Esophagus squamous epithelium (tissue), 5 donors: ENCODE results near the gene NME9. TPM values are rescaled to one million over a fixed set of nuclear protein-coding genes. Genes with fewer than 3 reads are reported as not detected.
"Not testable (repeated sequence)": the region's sequence is repeated elsewhere in the genome, so short reads cannot be mapped to it uniquely, and the experiment has no call there.

Experiments
- DNase-seq: peaks from one replicate; lab custom pipeline; 2025; lab: John Stamatoyannopoulos, UW
- H3K27ac ChIP-seq, 4 donors: fragments of 200-600 bp; sonication (generic); one replicate each; pipeline ENCODE4 v1.5.1; 2016 to 2019; ENCODE audit warnings: mild to moderate bottlenecking in 1 of 4
- H3K27me3 ChIP-seq, 4 donors: fragments of 200-600 bp; sonication (generic); 1 replicate in 3 of 4; 2 replicates in 1 of 4; pipeline versions ENCODE4 v1.5.1 to v1.6.0; 2017 to 2021; ENCODE audit warnings: antibody characterized with exemption in 1 of 4
- H3K36me3 ChIP-seq, 3 donors: fragments of 200-600 bp; sonication (generic); one replicate each; pipeline ENCODE4 v1.5.1; 2016 to 2019
- H3K4me1 ChIP-seq, 3 donors: fragments of 200-600 bp; sonication (generic); one replicate each; pipeline ENCODE4 v1.5.1; 2017 to 2019
- H3K4me3 ChIP-seq, 4 donors: fragments of 200-600 bp; sonication (generic); 1 replicate in 3 of 4; 2 replicates in 1 of 4; pipeline ENCODE4 v1.5.1; 2016 to 2019; ENCODE audit warnings: mild to moderate bottlenecking in 2 of 4, moderate library complexity in 1 of 4
- H3K9me3 ChIP-seq, 3 donors: fragments of 200-600 bp; sonication (generic); one replicate each; pipeline ENCODE4 v1.5.1; 2016 to 2019
- POLR2A ChIP-seq, 4 donors: fragments of 450-650 bp; IDR thresholded peaks; one replicate each; pipeline ENCODE4 v1.6.1; 2017; ENCODE audit warnings: antibody characterized with exemption in 4 of 4, mild to moderate bottlenecking in 4 of 4, moderate library complexity in 3 of 4
- WGBS, 2 donors: methylation state at CpG; one replicate each; pipeline ENCODE4 v1.1.5; 2018; 5-methylcytosine and 5-hydroxymethylcytosine counted together
- intact Hi-C: fragments of 100-400 bp; cut with DNase I; formaldehyde crosslinking; loops from one replicate; pipeline ENCODE4 v1.15.0; 2022
- total RNA-seq, 4 donors: library from RNA; depleted of rRNA; stranded (reverse); fragments of >200 nt; gene quantifications; one replicate each; pipeline ENCODE4 v1.1.0, GENCODE V29; 2016
- TF ChIP-seq, protein P1 (sequence below), 6 experiments: fragments of 450-650 bp in 4 of 6; fragments of 200-600 bp in 2 of 6; sonication (generic) in 2 of 6; IDR thresholded peaks; one replicate each; pipeline ENCODE4 v1.5.1; 2016 to 2019; ENCODE audit warnings: antibody characterized with exemption in 6 of 6, mild to moderate bottlenecking in 4 of 6, moderate library complexity in 4 of 6
- donor health status: DM: yes; HTN: yes; CAD: no.

The NME9 gene, protein sequence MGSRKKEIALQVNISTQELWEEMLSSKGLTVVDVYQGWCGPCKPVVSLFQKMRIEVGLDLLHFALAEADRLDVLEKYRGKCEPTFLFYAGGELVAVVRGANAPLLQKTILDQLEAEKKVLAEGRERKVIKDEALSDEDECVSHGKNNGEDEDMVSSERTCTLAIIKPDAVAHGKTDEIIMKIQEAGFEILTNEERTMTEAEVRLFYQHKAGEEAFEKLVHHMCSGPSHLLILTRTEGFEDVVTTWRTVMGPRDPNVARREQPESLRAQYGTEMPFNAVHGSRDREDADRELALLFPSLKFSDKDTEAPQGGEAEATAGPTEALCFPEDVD
- 1 to 10 TPM in 1 of 4 donors, not detected in 3; 1.3 TPM for total RNA-seq

DNA sequence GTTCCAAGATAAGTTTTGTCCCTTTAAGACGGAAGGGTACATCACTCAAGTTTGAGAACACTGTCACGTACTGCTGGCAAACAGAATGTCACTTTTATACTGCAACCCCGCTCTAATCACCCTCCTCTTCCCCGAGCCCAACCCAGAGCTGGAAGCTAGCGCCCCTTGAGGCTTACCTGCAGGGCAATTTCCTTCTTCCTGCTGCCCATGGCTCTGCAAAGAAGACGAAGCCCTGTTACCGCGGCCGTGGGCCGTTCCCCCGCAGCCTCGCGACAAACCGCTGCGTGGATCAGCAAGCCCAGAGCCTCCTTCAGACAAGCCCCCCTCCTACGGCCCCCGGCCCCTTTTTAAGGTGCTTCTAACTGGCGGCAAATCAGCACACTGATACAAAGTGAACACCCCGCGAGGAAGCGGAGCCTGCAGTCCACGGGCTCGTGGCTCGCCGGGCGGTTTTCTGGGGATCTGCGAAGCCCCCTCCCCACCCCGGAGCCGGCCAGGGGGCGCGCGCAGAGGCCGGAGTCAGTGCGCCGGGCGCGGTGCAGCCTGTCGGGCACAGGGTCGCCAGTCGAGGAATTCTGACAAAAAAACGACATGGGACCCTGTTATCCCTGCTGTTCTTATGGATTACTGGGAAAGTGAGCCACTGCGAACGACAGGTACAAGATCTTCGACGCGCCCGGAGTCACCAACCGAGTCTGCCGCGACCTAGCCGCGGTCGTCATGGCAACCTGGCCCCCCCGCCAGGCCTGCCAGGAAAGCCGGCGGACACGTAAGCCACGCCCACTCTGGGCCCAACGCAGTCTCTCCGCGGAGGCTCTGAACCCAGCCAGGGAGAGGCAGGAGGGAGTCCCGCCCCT lies at the start of gene NME9:
NME9 (minus strand) TSS at position 725 of the 857 bp plus-strand sequence; CDS start at position 209, 516 bp downstream.
- intact Hi-C loops = no loop called here
- WGBS, 2 donors = 0% methylated on average over 20 to 22 of the region's 62 CpGs
- peaks cover 10 to 35% (median 13%) of the 10 kb centered on the region in 3 donors for H3K4me1 ChIP-seq
- H3K9me3 ChIP-seq = no peaks in the 10 kb centered on the region
- TF ChIP-seq, protein P1, sequence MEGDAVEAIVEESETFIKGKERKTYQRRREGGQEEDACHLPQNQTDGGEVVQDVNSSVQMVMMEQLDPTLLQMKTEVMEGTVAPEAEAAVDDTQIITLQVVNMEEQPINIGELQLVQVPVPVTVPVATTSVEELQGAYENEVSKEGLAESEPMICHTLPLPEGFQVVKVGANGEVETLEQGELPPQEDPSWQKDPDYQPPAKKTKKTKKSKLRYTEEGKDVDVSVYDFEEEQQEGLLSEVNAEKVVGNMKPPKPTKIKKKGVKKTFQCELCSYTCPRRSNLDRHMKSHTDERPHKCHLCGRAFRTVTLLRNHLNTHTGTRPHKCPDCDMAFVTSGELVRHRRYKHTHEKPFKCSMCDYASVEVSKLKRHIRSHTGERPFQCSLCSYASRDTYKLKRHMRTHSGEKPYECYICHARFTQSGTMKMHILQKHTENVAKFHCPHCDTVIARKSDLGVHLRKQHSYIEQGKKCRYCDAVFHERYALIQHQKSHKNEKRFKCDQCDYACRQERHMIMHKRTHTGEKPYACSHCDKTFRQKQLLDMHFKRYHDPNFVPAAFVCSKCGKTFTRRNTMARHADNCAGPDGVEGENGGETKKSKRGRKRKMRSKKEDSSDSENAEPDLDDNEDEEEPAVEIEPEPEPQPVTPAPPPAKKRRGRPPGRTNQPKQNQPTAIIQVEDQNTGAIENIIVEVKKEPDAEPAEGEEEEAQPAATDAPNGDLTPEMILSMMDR (IDR thresholded peaks at IDR 0.05) = peak in 5 of 6 experiments; percentile 11 to 49 (median 33)
- TF ChIP-seq POLR2A (IDR thresholded peaks at IDR 0.05) = no peak
- H3K27me3 ChIP-seq = no peaks in the 10 kb centered on the region
- peak within 1 kb of the TSS; percentile 36 to 88 (median 59) for H3K4me3 ChIP-seq
- peak within 1 kb of the TSS in 3 of 4 donors; percentile 57 to 60 (median 59) for H3K27ac ChIP-seq
- DNase-seq = peak; percentile 27
- no peaks in the 10 kb centered on the region for H3K36me3 ChIP-seq

DNA sequence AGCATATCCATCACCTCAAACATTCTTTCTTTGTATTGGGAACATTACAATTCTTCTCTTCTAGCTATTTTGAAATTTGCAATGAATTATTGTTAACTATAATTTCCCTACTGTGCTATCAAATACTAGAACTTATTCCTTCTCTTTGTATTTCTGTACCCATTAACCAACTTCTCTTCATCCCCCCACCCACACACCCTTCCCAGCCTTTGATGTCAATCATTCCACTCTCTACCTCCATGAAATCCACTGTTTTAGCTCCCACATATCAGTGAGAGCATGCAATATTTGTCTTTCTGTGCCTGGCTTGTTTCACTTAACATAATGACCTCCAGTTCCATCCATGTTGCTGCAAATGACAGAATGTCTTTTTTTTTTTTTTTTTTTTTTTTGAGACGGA lies 49.3 kb upstream of the NME9 start:
- WGBS, 2 donors = 86 to 100% methylated on average over 1 of the region's 1 CpG
- Histone ChIP-seq H3K36me3 (no peaks in the 10 kb centered on the region), H3K4me3 (no peak overlapping the region), H3K27ac (no peak overlapping the region), H3K27me3 (no peaks in the 10 kb centered on the region), H3K9me3 (no peaks in the 10 kb centered on the region), H3K4me1 (peaks cover 13 to 23% (median 18%) of the 10 kb centered on the region in 3 donors)
- TF ChIP-seq, protein P1 (IDR thresholded peaks at IDR 0.05) = no peak
- TF ChIP-seq POLR2A (IDR thresholded peaks at IDR 0.05) = no peak
- no peak for DNase-seq
- intact Hi-C loops = no loop called here

DNA sequence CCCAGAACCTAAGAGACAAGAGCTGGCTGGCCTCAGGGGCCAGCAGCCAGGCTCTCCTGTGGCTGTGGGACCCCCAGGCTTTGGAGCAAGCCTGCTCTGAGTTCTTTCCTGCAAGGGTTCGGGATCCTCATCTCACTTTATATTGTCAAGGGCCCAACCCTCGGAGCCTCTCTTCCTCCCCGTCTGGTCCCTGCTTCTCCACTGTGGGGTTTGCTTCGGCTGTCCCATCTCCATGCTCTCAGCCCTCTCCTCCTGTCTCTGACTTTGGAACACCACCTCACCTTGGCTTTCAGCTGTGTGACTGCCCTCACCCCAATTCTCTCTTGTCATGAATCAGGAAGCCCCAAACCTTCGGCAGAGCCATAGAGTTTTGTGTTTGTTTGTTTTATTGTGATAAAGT lies 48.7 kb upstream of the NME9 start:
- H3K27me3 ChIP-seq = no peaks in the 10 kb centered on the region
- 82 to 85% methylated on average over 5 of the region's 5 CpGs for WGBS, 2 donors
- no peaks in the 10 kb centered on the region for H3K9me3 ChIP-seq
- DNase-seq = no peak
- no peak overlapping the region for H3K27ac ChIP-seq
- intact Hi-C loops = no loop called here
- no peaks in the 10 kb centered on the region for H3K36me3 ChIP-seq
- peaks cover 13 to 23% (median 18%) of the 10 kb centered on the region in 3 donors for H3K4me1 ChIP-seq
- TF ChIP-seq POLR2A (IDR thresholded peaks at IDR 0.05) = no peak
- TF ChIP-seq, protein P1 (IDR thresholded peaks at IDR 0.05) = no peak
- H3K4me3 ChIP-seq = no peak overlapping the region

DNA sequence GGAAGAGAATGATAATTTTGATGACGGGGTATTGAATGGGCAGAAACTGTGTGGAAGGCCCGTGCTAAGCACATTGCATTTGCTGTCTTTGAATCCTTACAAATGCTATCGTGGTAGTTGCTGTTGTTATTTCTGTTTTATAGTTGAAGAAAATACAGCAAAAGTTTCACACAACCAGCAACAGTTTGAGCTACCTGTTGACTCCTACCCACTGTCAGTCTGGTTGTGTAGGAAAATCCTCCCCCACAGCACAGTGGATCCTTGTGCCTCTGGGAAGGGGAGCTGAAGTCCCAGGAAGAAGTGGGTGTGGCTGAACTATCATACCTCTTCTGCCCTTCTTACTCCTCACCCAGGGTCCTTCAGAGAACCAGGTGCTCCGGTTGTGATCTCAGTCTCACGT lies 48.2 kb upstream of the NME9 start:
- H3K27me3 ChIP-seq = no peaks in the 10 kb centered on the region
- TF ChIP-seq, protein P1 (IDR thresholded peaks at IDR 0.05) = no peak
- TF ChIP-seq POLR2A (IDR thresholded peaks at IDR 0.05) = no peak
- 88 to 96% methylated on average over 4 of the region's 5 CpGs for WGBS, 2 donors
- no peaks in the 10 kb centered on the region for H3K36me3 ChIP-seq
- peaks cover 13 to 20% (median 16%) of the 10 kb centered on the region in 3 donors for H3K4me1 ChIP-seq
- H3K27ac ChIP-seq = no peak overlapping the region
- no peak overlapping the region for H3K4me3 ChIP-seq
- DNase-seq = no peak
- intact Hi-C loops = no loop called here
- no peaks in the 10 kb centered on the region for H3K9me3 ChIP-seq

DNA sequence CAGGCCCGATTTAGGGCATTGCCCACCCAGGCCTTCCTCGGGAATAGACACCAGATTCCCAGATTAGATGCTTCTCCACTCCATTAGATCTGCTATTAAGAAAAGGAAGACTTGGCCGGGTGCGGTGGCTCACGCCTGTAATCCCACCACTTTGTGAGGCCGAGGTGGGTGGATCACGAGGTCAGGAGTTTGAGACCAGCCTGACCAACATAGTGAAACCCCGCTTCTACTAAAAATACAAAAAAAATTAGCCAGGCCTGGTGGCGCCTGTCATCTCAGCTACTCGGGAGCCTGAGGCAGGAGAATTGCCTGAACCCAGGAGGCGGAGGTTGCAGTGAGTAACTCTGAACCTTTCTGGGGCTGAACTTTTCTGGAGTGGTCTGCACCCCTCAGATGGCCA lies 47.6 kb upstream of the NME9 start:
- H3K27me3 ChIP-seq, H3K4me3 ChIP-seq, H3K36me3 ChIP-seq, intact Hi-C loops, H3K9me3 ChIP-seq, H3K27ac ChIP-seq, DNase-seq: not testable (repeated sequence)
- WGBS, 2 donors = 83 to 90% methylated on average over 8 to 9 of the region's 11 CpGs
- peaks cover 7 to 14% (median 10%) of the 10 kb centered on the region in 3 donors for H3K4me1 ChIP-seq
